ENCODE results near the gene ADA.
"Not testable (repeated sequence)": the region's sequence is repeated elsewhere in the genome, so short reads cannot be mapped to it uniquely, and the experiment has no call there.

ADA gene

GRCh38 chr20:44651684-44652423 lies at the start of gene ADA:
TSS of gene ADA (minus strand) at chr20:44651699. CDS start at chr20:44651607, 92 bp downstream.
- peak; percentile 59 for DNase-seq (ENCODE audit: low read depth)
- H3K4me3 ChIP-seq (ENCODE audit: low read length), result peak within 1 kb of the TSS; percentile 62
- no peak for TF ChIP-seq CTCF (IDR thresholded peaks at IDR 0.05; ENCODE audit: insufficient read depth, low read depth, low read length, missing control alignments)

- H3K4me3 ChIP-seq (ENCODE audit: low read length), result no peak overlapping the region
- no peak for DNase-seq (ENCODE audit: low read depth)
- TF ChIP-seq CTCF (IDR thresholded peaks at IDR 0.05; ENCODE audit: insufficient read depth, low read depth, low read length, missing control alignments), result no peak
Observed at GRCh38 chr20:44700306-44700705, 48.8 kb upstream of the ADA start.

GRCh38 chr20:44698351-44698750 lies 46.9 kb upstream of the ADA start:
- DNase-seq (ENCODE audit: low read depth), result no peak
- TF ChIP-seq CTCF (IDR thresholded peaks at IDR 0.05; ENCODE audit: insufficient read depth, low read depth, low read length, missing control alignments), result no peak
- H3K4me3 ChIP-seq (ENCODE audit: low read length), result no peak overlapping the region

- H3K4me3 ChIP-seq (ENCODE audit: low read length); DNase-seq (ENCODE audit: low read depth): not testable (repeated sequence)
Observed at GRCh38 chr20:44697041-44697440, 45.5 kb upstream of the ADA start.

- TF ChIP-seq CTCF (IDR thresholded peaks at IDR 0.05; ENCODE audit: insufficient read depth, low read depth, low read length, missing control alignments), result no peak
- no peak overlapping the region for H3K4me3 ChIP-seq (ENCODE audit: low read length)
- DNase-seq (ENCODE audit: low read depth), result no peak
Observed at GRCh38 chr20:44696315-44696714, 44.8 kb upstream of the ADA start.

GRCh38 chr20:44695674-44696300 lies 44.3 kb upstream of the ADA start:
- DNase-seq (ENCODE audit: low read depth), result no peak

GRCh38 chr20:44695295-44695673 lies 43.8 kb upstream of the ADA start:
- DNase-seq (ENCODE audit: low read depth), result no peak
- TF ChIP-seq CTCF (IDR thresholded peaks at IDR 0.05; ENCODE audit: insufficient read depth, low read depth, low read length, missing control alignments), result no peak
- no peak overlapping the region for H3K4me3 ChIP-seq (ENCODE audit: low read length)

More at GRCh38 chr20:44695674-44696300, 44.3 kb upstream of the ADA start:
- TF ChIP-seq CTCF (IDR thresholded peaks at IDR 0.05; ENCODE audit: insufficient read depth, low read depth, low read length, missing control alignments), result no peak
- H3K4me3 ChIP-seq (ENCODE audit: low read length), result no peak overlapping the region

Measured in epithelial cell of esophagus (primary cell).